HuH-7 (cell line): Measurements from ENCODE around the gene LONP2.

ENCODE experiments used
- DNase-seq: peaks from one replicate; pipeline ENCODE4 v3.0.0; 2011; ENCODE audit warnings: low spot score

Gene LONP2, protein sequence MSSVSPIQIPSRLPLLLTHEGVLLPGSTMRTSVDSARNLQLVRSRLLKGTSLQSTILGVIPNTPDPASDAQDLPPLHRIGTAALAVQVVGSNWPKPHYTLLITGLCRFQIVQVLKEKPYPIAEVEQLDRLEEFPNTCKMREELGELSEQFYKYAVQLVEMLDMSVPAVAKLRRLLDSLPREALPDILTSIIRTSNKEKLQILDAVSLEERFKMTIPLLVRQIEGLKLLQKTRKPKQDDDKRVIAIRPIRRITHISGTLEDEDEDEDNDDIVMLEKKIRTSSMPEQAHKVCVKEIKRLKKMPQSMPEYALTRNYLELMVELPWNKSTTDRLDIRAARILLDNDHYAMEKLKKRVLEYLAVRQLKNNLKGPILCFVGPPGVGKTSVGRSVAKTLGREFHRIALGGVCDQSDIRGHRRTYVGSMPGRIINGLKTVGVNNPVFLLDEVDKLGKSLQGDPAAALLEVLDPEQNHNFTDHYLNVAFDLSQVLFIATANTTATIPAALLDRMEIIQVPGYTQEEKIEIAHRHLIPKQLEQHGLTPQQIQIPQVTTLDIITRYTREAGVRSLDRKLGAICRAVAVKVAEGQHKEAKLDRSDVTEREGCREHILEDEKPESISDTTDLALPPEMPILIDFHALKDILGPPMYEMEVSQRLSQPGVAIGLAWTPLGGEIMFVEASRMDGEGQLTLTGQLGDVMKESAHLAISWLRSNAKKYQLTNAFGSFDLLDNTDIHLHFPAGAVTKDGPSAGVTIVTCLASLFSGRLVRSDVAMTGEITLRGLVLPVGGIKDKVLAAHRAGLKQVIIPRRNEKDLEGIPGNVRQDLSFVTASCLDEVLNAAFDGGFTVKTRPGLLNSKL

DNA sequence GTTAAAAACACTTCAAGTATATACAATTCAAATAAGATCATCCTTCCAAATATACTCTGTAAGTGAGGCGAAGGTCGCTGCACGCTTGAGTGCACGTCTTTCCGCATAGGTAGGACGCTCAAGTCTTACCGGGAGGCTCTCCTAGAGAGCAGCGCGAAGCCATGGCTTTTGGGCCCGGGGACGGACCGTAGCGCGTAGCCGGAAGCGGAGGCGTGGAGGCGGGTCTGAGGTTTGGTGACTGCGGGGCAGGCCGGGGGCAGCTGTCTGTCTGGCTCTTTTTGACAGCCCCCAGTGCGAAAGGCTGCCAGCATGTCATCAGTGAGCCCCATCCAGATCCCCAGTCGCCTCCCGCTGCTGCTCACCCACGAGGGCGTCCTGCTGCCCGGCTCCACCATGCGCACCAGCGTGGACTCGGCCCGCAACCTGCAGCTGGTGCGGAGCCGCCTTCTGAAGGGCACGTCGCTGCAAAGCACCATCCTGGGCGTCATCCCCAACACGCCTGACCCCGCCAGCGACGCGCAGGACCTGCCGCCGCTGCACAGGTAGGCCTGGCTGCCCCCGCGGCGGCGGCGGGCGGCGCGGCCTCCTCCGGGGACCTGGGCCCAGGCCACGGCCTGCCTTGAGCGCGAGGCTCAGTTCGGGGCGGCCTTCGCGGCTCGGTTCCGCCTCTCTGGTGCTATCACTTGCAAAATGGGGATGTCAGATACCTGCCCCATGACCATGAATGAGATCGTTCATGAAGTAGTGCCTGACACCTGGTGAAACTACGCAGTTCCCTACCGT is at the start of gene LONP2:
Gene LONP2, plus strand, starts transcription at position 221 of the 783 bp plus-strand sequence. Its CDS starts 89 bp downstream, at position 310.
- DNase-seq: peak; percentile 70

DNA sequence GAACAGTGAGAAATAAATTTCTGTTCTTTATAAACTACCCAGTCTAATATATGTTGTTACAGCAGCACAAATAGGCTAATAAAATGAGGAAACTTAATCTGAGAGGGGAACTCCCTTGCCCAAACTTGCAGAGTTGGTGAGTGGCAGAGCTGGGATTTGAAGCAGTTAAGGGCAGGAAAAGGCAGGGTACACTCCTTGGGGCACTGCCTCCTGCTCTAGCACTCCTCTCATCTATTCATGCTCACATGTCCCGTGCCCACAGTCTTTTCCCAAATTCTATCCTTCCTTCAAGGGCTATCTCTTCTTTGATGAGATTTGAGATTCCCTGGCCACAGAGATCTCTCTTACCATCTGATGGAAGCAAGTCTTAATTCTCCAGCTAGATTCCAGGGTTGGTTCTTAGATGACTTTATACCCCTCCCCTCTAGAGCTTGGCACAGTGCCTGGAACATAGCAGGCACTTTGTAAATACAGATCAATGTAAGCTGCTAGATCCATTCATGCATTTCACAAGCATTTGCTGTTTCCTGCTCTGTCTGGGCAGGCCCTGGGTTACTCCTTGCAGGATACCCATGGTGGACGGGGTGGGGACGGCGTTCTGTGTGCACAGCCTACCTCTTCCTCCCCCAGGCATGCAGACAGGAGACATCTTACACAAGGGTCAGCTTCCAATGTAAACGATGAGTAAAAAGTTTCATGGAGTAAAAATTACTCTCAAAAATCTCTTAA is 49.1 kb upstream of the LONP2 start:
- DNase-seq: peak; percentile 23

- no peak for DNase-seq
Measured at GRCh38 chr16:48197294-48197693, 46.8 kb upstream of the LONP2 start.

- no peak for DNase-seq
Measured at GRCh38 chr16:48201515-48202201, 42.4 kb upstream of the LONP2 start.

GRCh38 chr16:48203974-48204824 is 39.9 kb upstream of the LONP2 start:
- peak; percentile 37 for DNase-seq

DNA sequence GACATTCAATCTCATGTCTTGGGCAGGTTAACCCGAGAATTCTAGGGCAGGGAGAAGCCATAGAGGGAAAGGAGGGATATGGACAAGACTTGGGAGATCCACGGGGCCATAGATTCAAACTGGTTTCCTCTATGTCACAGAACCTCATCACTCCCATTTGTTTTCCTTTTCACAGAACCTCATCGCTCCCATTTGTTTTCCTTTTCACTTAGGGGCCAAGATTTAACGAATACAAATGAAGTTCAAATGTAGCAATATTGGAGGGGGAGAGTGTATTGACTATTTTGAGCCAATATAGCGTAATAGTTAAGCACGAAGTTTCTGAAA is 39.3 kb upstream of the LONP2 start:
- no peak for DNase-seq

DNA sequence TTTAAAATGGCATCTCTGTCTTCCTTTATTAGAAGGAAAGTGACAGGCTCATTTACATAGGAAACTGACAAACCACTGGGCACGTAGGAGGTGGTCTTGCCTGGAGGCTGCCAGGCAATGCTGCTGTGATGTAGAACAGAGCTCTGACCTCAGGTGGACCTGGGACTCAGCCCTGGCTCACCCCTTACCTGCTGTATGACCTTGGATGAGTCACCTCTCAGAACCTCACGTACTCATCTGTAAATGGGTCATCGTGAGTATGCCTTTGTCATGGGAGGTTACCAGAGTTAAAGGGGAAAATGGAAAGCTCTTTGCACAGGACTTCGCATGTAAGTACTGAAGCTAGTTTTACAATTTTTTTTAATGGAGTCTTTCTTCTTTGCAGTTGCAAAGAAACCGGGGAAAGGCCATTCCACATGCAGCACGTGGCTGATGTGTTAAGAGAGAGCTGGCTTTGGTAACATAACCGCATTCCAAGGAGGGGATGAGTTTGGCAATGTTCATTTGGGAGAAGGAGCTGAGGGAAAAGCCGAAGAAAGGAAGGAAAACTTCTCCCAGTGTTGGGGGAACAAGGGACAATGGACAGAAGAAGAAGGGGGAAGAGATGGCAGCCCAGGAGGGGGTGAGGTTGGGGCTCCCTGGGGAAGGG is 37.4 kb upstream of the LONP2 start:
- DNase-seq: no peak

GRCh38 chr16:48210747-48211146 is 33.4 kb upstream of the LONP2 start:
- no peak for DNase-seq

GRCh38 chr16:48212033-48212432 is 32.1 kb upstream of the LONP2 start:
- no peak for DNase-seq

GRCh38 chr16:48215738-48216137 is 28.4 kb upstream of the LONP2 start:
- DNase-seq: no peak

DNA sequence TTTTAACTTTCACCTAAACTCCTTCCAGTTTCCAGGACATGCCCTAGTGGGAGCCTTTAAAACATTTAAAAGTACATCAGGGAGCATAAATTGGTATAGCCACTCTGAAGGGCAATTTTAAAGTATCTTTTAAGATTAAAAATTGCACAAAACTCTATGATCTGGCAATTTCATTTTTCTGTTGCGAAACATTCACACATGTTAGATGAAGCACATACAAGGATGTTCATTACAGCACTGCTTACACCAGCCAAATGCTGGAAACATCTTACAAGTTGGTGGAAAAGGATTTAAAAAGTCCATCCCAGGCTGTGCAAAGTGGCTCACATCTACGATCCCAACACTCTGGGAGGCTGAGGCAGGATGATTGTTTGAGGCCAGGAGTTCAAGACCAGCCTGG is 26.4 kb upstream of the LONP2 start:
- DNase-seq: no peak

DNA sequence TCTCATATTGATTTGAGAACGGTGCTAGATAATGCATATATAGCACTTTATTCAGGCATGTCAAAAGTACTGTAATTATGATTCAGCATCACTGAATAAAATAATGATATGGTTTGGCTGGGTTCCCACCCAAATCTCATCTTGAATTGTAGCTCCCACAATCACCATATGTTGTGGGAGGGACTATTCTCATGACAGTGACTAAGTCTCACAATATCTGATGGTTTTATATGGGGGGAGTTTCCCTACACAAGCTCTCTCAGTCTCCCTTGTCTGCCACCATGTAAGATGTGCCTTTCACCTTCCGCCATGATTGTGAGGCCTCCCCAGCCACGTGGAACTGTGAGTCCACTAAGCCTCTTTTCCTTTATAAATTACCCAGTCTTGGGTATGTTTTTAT is 25.6 kb upstream of the LONP2 start:
- no peak for DNase-seq

GRCh38 chr16:48220891-48221290 is 23.2 kb upstream of the LONP2 start:
- no peak for DNase-seq

DNA sequence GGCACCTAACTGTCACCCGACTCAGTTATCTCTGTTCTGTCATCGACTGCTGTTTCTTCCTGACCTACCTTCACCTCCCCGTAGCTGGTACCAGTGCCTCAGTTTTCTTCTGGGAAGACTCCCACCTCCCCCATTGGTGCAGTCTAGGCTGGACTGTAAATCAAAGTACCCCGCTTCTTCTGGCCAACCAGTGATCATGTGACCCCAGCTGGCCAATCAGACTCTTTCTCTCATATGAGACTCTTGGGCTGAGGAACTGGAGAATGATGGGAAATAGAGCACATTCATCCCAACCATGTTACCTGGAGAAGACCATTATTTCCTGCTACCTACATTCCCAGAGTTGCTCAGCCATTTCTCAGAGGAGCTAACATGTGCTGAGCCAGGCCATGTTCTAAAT is 20.6 kb upstream of the LONP2 start:
- DNase-seq: no peak

- no peak for DNase-seq
Measured at GRCh38 chr16:48225456-48225855, 18.6 kb upstream of the LONP2 start.

- no peak for DNase-seq
Measured at GRCh38 chr16:48231727-48232492, 12.2 kb upstream of the LONP2 start.

DNA sequence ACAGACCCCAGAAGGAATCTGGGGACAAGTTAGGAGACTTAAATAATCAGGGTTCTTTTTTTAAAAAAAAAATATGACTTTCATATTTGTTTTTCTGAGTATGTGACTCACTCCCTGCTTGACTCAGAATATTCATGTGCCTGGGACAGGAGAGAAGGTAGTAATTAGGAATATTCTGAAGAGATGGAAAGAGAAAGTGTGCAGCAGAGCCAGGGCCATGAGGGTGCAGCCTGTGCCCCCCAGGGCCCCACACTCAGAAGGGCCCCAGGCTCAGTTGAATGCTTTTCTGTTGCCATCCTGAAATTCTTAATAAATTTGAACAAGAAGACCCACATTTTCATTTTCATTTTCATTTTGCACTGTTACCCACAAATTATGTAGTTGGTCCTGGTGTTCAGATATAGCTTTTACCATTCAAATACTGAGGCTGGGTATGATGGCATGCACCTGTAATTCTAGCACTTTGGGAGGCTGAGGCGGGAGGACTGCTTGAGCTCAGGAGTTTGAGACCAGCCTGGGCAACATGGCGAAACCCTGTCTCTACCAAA is 11.5 kb upstream of the LONP2 start:
- no peak for DNase-seq

DNA sequence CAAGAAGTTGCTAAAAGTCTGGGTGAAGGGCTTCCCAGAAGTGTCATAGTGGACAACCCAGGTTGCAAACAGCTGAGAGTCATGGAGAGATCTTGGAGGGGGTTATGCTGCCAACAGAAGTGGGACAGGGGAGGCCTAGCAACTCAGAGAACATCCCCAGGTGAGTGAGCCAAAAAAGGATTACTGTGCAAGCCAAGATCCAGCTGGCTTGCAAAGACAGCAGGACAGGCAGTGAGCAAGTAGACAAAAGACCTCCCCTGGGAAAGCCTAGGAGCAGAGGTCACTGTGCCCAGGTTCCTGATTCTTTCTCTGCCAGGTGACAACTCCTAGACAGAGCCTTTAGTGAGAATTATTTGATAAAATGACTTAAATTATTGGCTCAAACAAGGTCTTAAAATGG is 9.5 kb upstream of the LONP2 start:
- DNase-seq: no peak

DNA sequence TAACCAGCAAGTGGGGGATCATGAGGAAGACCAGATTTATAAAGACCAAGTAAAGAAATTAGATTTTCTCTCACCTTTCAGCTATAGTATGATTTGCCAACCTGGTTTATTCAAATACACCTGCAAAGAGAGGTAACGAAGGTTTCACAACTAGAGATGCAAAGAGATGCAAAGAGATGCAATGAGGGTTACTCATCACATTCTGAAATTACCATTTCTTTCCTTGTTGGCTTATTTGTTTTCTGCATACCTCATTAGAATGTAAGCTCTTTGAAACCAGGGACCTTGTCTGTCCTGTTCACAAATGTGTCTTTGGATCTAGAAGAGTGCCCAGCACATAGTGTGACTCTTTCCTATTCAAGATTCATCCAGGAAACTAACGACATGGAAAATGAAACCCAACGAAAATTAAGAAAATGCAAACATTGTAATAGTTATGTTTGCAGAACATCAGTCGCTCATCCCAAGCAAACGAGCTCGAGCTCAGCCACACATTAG is 9.0 kb upstream of the LONP2 start:
- DNase-seq: no peak
